H9 (cell line): ENCODE results near the gene IL9. TPM values are rescaled to one million over a fixed set of nuclear protein-coding genes. Genes with fewer than 3 reads are reported as not detected.

Source experiments
- DNase-seq: peaks from one replicate; pipeline ENCODE4 v3.0.0-alpha.2; 2017
- H2AFZ ChIP-seq: one replicate; pipeline ENCODE4 v1.6.1; 2013; ENCODE audit warnings: mild to moderate bottlenecking, low read length, control low read depth, moderate library complexity
- H2AK5ac ChIP-seq: 2 replicates; pipeline ENCODE4 v1.6.1; 2013; ENCODE audit warnings: low read length, control low read depth, mixed read lengths; ENCODE audit not compliant: insufficient read length
- H2BK120ac ChIP-seq: one replicate; pipeline ENCODE4 v1.6.1; 2013; ENCODE audit warnings: low read depth, mild to moderate bottlenecking, low read length, control low read depth, inconsistent platforms; ENCODE audit not compliant: poor library complexity, severe bottlenecking
- H2BK12ac ChIP-seq: 2 replicates; pipeline ENCODE4 v1.6.1; 2013; ENCODE audit warnings: low read length, control low read depth, mixed read lengths, low read depth; ENCODE audit not compliant: insufficient read length
- H2BK15ac ChIP-seq: 2 replicates; pipeline ENCODE4 v1.6.1; 2013; ENCODE audit warnings: low read depth, low read length, control low read depth
- H2BK20ac ChIP-seq: one replicate; pipeline ENCODE4 v1.6.1; 2013; ENCODE audit warnings: low read depth, mild to moderate bottlenecking, low read length, control low read depth, inconsistent platforms; ENCODE audit not compliant: poor library complexity, severe bottlenecking
- H2BK5ac ChIP-seq: 2 replicates; pipeline ENCODE4 v1.6.1; 2013; ENCODE audit warnings: low read length, control low read depth, mixed read lengths; ENCODE audit not compliant: insufficient read length
- H3K14ac ChIP-seq: 2 replicates; pipeline ENCODE4 v1.6.1; 2013; ENCODE audit warnings: low read length, control low read depth; ENCODE audit not compliant: insufficient read depth
- H3K18ac ChIP-seq: 2 replicates; pipeline ENCODE4 v1.6.1; 2013; ENCODE audit warnings: low read depth, mild to moderate bottlenecking, mixed read lengths, low read length, control low read depth; ENCODE audit not compliant: insufficient read length
- H3K23ac ChIP-seq: 2 replicates; pipeline ENCODE4 v1.6.1; 2013; ENCODE audit warnings: low read length, control low read depth, mixed read lengths, low read depth; ENCODE audit not compliant: insufficient read length
- H3K23me2 ChIP-seq: 2 replicates; pipeline ENCODE4 v1.6.1; 2013; ENCODE audit warnings: low read depth, mild to moderate bottlenecking, mixed read lengths, low read length, control low read depth; ENCODE audit not compliant: insufficient read length, poor library complexity, severe bottlenecking
- H3K27ac ChIP-seq: 2 replicates; pipeline ENCODE4 v1.5.1; 2013; ENCODE audit warnings: low read length, control low read depth, mixed read lengths, low read depth; ENCODE audit not compliant: insufficient read length
- H3K27me3 ChIP-seq: 2 replicates; pipeline ENCODE4 v1.6.1; 2013; ENCODE audit warnings: low read length, control low read depth, inconsistent platforms; ENCODE audit not compliant: insufficient read depth
- H3K4ac ChIP-seq: 2 replicates; pipeline ENCODE4 v1.6.1; 2013; ENCODE audit warnings: low read depth, mild to moderate bottlenecking, control low read depth, inconsistent platforms, low read length, moderate library complexity
- H3K4me1 ChIP-seq: 2 replicates; pipeline ENCODE4 v1.6.1; 2013; ENCODE audit warnings: low read length, control low read depth, inconsistent platforms; ENCODE audit not compliant: insufficient read depth
- H3K4me2 ChIP-seq: 2 replicates; pipeline ENCODE4 v1.6.1; 2013; ENCODE audit warnings: low read length, control low read depth, mixed read lengths; ENCODE audit not compliant: insufficient read length, insufficient read depth
- H3K56ac ChIP-seq: 2 replicates; pipeline ENCODE4 v1.6.1; 2013; ENCODE audit warnings: low read depth, mild to moderate bottlenecking, mixed read lengths, low read length, control low read depth; ENCODE audit not compliant: insufficient read length
- H3K79me1 ChIP-seq: 2 replicates; pipeline ENCODE4 v1.6.1; 2013; ENCODE audit warnings: low read depth, mild to moderate bottlenecking, moderate library complexity, low read length, control low read depth, inconsistent platforms; ENCODE audit not compliant: insufficient read depth, poor library complexity, severe bottlenecking
- H3K79me2 ChIP-seq: 2 replicates; pipeline ENCODE4 v1.6.1; 2013; ENCODE audit warnings: low read length, control low read depth, inconsistent platforms; ENCODE audit not compliant: insufficient read depth
- H3K9ac ChIP-seq: 2 replicates; pipeline ENCODE4 v1.6.1; 2013; ENCODE audit warnings: low read length, control low read depth, mixed read lengths; ENCODE audit not compliant: insufficient read length; ENCODE audit errors: extremely low read depth
- H3K9me3 ChIP-seq: one replicate; pipeline ENCODE4 v1.6.1; 2013; ENCODE audit warnings: low read depth, low read length, inconsistent platforms; ENCODE audit not compliant: control insufficient read depth
- H3T11ph ChIP-seq: one replicate; pipeline ENCODE4 v1.6.1; 2013; ENCODE audit warnings: mild to moderate bottlenecking, low read length, control low read depth, inconsistent platforms
- H4K20me1 ChIP-seq: one replicate; pipeline ENCODE4 v1.6.1; 2013; ENCODE audit not compliant: control insufficient read depth, insufficient read length, insufficient read depth
- H4K5ac ChIP-seq: 2 replicates; pipeline ENCODE4 v1.6.1; 2013; ENCODE audit warnings: low read depth, mild to moderate bottlenecking, mixed read lengths, low read length, control low read depth; ENCODE audit not compliant: insufficient read length
- H4K8ac ChIP-seq: replicated peaks from 2 replicates; pipeline ENCODE4 v1.6.1; 2013; ENCODE audit warnings: low read length, control low read depth, mixed read lengths, low read depth; ENCODE audit not compliant: insufficient read length
- H4K91ac ChIP-seq: 2 replicates; pipeline ENCODE4 v1.6.1; 2013; ENCODE audit warnings: low read depth, mild to moderate bottlenecking, moderate library complexity, mixed read lengths, low read length, control low read depth; ENCODE audit not compliant: insufficient read length
- H3K27ac Mint-ChIP-seq, 3 experiments: 2 replicates in 2 of 3; 3 replicates in 1 of 3; pipeline ENCODE4 v1.8.0; 2020 to 2021; ENCODE audit warnings: mixed read lengths in 3 of 3, mild to moderate bottlenecking in 1 of 3, moderate library complexity in 1 of 3
- H3K27me3 Mint-ChIP-seq: 2 replicates; pipeline ENCODE4 v1.8.0; 2021; ENCODE audit warnings: low read depth, mild to moderate bottlenecking, moderate library complexity, mixed read lengths
- H3K36me3 Mint-ChIP-seq, 3 experiments: 2 replicates in 2 of 3; 3 replicates in 1 of 3; pipeline ENCODE4 v1.8.0; 2020 to 2021; ENCODE audit warnings: low read depth in 3 of 3, mixed read lengths in 3 of 3; ENCODE audit not compliant: insufficient read depth in 1 of 3
- H3K4me1 Mint-ChIP-seq, 2 experiments: 2 replicates each; pipeline ENCODE4 v1.8.0; 2020; ENCODE audit warnings: mixed read lengths in 2 of 2
- H3K4me3 Mint-ChIP-seq, 2 experiments: 2 replicates in 1 of 2; 3 replicates in 1 of 2; pipeline ENCODE4 v1.8.0; 2020 to 2021; ENCODE audit warnings: mild to moderate bottlenecking in 2 of 2, mixed read lengths in 2 of 2, moderate library complexity in 1 of 2
- H3K9me3 Mint-ChIP-seq, 2 experiments: 2 replicates in 1 of 2; 3 replicates in 1 of 2; pipeline ENCODE4 v1.8.0; 2020; ENCODE audit warnings: mild to moderate bottlenecking in 2 of 2, mixed read lengths in 2 of 2, moderate library complexity in 1 of 2
- CTCF ChIP-seq: fragments of 200-600 bp; sonication (generic); conservative IDR thresholded peaks from 3 replicates; pipeline ENCODE4 v1.8.0; 2021; ENCODE audit warnings: antibody characterized with exemption, mild to moderate bottlenecking
- WGBS: extraction: QIAGEN DNeasy Blood & Tissue Kit; methylation state at CpG from one replicate; pipeline ENCODE4 v1.1.7; 2013; ENCODE audit warnings: missing lambda C conversion rate, low lambda C conversion rate, mixed read lengths; ENCODE audit not compliant: insufficient read length; ENCODE audit errors: extremely low coverage; 5-methylcytosine and 5-hydroxymethylcytosine counted together
- total RNA-seq: library from RNA; stranded (reverse); gene quantifications from 2 replicates; pipeline ENCODE4 v1.2.1, GENCODE V29; 2021

The IL9 gene
- total RNA-seq, 1 experiment from 2014 or later: not detected

GRCh38 chr5:135942202-135942771 lies 46.6 kb upstream of the IL9 start:
- H3K4ac ChIP-seq: no peak overlapping the region
- no CpG with 5 or more reads among the region's 3 CpGs for WGBS
- H2BK5ac ChIP-seq: no peak overlapping the region
- Mint-ChIP-seq H3K27me3 (peaks cover 10% of the 10 kb centered on the region), H3K4me3 (no peak overlapping the region), H3K9me3 (no peaks in the 10 kb centered on the region), H3K36me3 (no peaks in the 10 kb centered on the region), H3K27ac (peak overlapping the region in 1 of 3 experiments; percentile 24; a peak in 2 of 7 replicates), H3K4me1 (peaks cover 0 to 4% of the 10 kb centered on the region in 2 experiments; a peak in 3 of 4 replicates)
- no peak overlapping the region for H2BK120ac ChIP-seq
- H2AFZ ChIP-seq: no peak overlapping the region
- no peak overlapping the region for H2BK15ac ChIP-seq
- H2BK12ac ChIP-seq: no peak overlapping the region
- no peaks in the 10 kb centered on the region for H4K20me1 ChIP-seq
- no peak overlapping the region for H3K9ac ChIP-seq
- H4K8ac ChIP-seq: no peak overlapping the region
- no peak overlapping the region for H3K4me2 ChIP-seq
- no peaks in the 10 kb centered on the region for H3K27me3 ChIP-seq
- no peaks in the 10 kb centered on the region for H3K79me1 ChIP-seq
- no peak overlapping the region for H3T11ph ChIP-seq
- no peak overlapping the region for H3K56ac ChIP-seq
- no peak overlapping the region for H4K5ac ChIP-seq
- TF ChIP-seq CTCF: no peak
- H3K79me2 ChIP-seq: no peaks in the 10 kb centered on the region
- H2AK5ac ChIP-seq: no peak overlapping the region
- DNase-seq: no peak
- no peaks in the 10 kb centered on the region for H3K4me1 ChIP-seq
- H3K27ac ChIP-seq: no peak overlapping the region
- H2BK20ac ChIP-seq: no peak overlapping the region
- H3K18ac ChIP-seq: no peak overlapping the region
- H3K23ac ChIP-seq: no peak overlapping the region
- no peaks in the 10 kb centered on the region for H3K23me2 ChIP-seq
- H4K91ac ChIP-seq: no peak overlapping the region
- no peaks in the 10 kb centered on the region for H3K9me3 ChIP-seq
- no peak overlapping the region for H3K14ac ChIP-seq
